ENCODE data around the gene CCDC9B.

The CCDC9B gene

DNA sequence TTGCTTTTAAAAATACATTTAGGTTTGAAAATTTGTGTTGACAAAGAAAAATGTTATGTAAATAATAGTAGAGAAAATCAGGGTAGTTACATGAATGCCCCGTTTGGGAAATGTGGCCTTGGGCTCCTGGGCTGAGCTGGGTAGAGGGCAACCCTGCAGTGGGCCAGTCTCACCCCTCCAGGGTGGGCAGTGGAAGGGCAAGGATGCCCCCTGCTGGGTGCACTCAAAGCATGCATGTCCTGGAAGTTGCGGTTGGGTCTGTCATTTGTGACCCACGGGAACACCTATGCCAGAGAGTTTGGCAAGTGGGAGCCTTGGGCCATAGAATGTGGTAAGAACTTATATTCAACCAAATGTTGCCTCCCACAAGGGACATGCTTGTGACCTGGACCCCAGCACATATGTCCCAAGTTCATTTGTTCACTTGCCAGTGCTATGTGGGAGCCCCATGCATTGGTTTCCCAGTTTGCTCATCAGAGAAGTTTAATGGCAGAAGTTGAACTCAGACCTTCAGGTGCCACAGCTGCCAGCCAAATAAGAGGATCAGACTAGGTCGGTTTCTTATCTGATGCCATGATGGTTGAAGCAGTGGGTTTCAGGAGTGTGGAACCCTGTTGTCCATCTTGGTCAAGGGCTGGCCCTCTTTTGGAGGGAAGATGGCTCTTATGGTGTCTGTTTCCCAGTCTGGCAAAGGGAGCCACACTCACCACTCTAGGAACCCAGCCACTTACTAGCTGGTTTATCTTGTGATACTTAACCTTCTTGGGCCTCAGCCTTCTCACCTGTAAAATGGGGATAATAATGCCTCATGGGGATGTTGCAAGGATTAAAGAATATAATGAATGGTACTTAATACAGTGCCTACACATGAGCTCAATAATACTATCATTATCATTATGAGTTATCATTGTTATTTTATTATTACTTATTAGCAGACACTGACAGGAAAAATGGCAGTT lies 30.5 kb downstream of the CCDC9B start:
- no peaks in the 10 kb centered on the region for H3K36me3 ChIP-seq (ENCODE audit: control insufficient read depth, low read depth, low read length)
- H3K27me3 ChIP-seq (ENCODE audit: control insufficient read depth, insufficient read depth, low read length), result peaks cover 4% of the 10 kb centered on the region
- no peak overlapping the region for H3K9ac ChIP-seq (ENCODE audit: low read length)
- H3K4me3 ChIP-seq (ENCODE audit: low read length), result no peak overlapping the region
- H3K27ac ChIP-seq (ENCODE audit: low read length), result no peak overlapping the region
- H3K4me1 ChIP-seq (ENCODE audit: control insufficient read depth, low read depth, low read length), result peaks cover 6% of the 10 kb centered on the region
- H3K9me3 ChIP-seq (ENCODE audit: control insufficient read depth, low read depth, low read length), result no peaks in the 10 kb centered on the region

DNA sequence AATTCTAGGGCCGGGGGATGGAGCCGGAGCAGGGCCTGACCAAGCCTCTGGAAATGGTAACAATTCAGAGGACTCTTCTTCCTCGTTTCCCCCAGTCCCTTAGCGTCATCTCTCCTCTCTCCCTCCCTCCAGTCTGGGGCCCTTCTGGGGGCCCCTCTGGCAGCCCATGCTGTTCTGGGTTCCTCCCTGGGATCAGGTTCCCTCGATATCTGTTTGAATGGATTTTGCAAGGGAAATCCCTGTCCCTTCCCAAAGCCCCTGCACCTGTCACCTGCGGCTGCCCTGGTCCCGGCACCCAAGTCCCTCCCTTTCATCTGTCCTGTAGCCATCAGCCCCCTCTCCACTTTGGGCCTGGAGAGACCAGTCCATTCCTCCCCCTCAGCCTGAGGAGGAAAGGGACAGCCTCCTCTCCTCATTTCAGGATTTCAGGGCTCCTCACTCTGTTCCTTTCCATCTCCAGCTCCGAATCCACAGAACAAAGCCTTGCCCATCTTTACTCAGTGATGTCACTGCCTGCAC lies 31.3 kb downstream of the CCDC9B start:
- peaks cover 4% of the 10 kb centered on the region for H3K27me3 ChIP-seq (ENCODE audit: control insufficient read depth, insufficient read depth, low read length)
- H3K4me3 ChIP-seq (ENCODE audit: low read length), result no peak overlapping the region
- no peaks in the 10 kb centered on the region for H3K36me3 ChIP-seq (ENCODE audit: control insufficient read depth, low read depth, low read length)
- H3K9ac ChIP-seq (ENCODE audit: low read length), result no peak overlapping the region
- peaks cover 6% of the 10 kb centered on the region for H3K4me1 ChIP-seq (ENCODE audit: control insufficient read depth, low read depth, low read length)
- no peak overlapping the region for H3K27ac ChIP-seq (ENCODE audit: low read length)
- no peaks in the 10 kb centered on the region for H3K9me3 ChIP-seq (ENCODE audit: control insufficient read depth, low read depth, low read length)

DNA sequence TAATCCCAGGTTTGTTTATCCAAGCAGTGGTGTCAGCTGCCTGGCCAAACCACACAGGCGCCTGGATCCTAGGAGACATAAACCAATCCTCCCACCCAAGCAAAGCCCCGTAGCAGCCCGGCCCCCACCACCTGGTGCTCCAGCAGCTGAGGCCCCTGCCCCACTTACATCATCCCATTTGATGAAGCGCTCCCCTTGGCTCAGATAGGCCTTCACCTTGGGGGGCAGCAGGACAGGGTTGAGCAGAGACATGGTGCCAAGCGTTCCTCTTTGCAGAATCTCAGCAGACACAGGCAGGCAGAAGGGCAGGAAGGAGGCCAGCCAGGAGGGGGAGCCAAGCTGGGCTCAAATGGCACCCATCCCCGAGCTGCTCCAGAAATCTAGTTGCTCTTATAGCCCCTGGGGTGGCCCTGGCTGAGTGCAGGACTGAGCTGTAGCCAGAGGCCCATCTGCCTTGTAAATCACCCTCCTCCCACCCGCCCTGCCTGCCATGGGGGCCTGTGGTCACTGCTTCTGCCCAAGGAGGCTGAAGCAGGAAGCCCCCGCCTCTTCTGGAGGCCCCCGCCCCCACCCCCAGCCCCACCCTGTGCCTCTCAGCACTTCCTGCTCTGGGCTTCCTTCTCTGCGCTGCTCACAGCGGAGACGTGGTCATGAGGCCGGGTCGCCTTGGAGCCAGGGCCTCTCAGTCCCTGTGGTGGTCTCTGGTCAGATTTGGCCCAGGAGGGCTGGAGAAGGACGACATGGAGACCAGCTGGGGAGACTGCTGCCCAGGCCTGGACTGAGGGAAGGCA lies 33.1 kb downstream of the CCDC9B start, which contains the start of gene PLCB2:
Gene PLCB2, minus strand, starts transcription at position 515 of the 791 bp plus-strand sequence. Its CDS starts 263 bp downstream, at position 252.
- H3K9ac ChIP-seq (ENCODE audit: low read length), result no peak within 1 kb of the TSS
- no peaks in the 10 kb centered on the region for H3K27me3 ChIP-seq (ENCODE audit: control insufficient read depth, insufficient read depth, low read length)
- H3K4me1 ChIP-seq (ENCODE audit: control insufficient read depth, low read depth, low read length), result peaks cover 6% of the 10 kb centered on the region
- no peaks in the 10 kb centered on the region for H3K36me3 ChIP-seq (ENCODE audit: control insufficient read depth, low read depth, low read length)
- H3K4me3 ChIP-seq (ENCODE audit: low read length), result no peak within 1 kb of the TSS
- no peaks in the 10 kb centered on the region for H3K9me3 ChIP-seq (ENCODE audit: control insufficient read depth, low read depth, low read length)
- H3K27ac ChIP-seq (ENCODE audit: low read length), result no peak within 1 kb of the TSS

DNA sequence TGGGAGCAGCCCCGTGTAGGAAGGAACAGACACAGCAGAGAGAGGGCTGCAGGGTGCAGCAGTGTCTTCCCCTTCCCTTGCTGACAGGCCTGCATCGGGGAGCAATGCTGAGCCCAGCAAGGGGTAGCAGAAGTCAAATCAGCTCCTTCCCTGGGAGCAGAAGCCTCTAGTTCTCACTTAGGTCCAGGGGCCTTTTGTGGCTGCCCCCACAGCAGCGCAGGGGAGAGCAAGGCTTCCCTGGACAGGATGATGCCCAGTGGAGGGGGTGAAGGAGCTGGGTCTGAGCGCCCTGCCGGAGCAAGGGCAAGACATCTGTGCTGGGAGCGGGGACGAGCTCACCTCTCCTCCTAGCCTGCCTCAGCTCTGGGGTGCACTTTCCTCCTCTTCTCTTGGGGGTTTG lies 33.8 kb downstream of the CCDC9B start:
- Histone ChIP-seq H3K27ac (ENCODE audit: low read length) (no peak overlapping the region), H3K27me3 (ENCODE audit: control insufficient read depth, insufficient read depth, low read length) (no peaks in the 10 kb centered on the region), H3K4me3 (ENCODE audit: low read length) (no peak overlapping the region)

DNA sequence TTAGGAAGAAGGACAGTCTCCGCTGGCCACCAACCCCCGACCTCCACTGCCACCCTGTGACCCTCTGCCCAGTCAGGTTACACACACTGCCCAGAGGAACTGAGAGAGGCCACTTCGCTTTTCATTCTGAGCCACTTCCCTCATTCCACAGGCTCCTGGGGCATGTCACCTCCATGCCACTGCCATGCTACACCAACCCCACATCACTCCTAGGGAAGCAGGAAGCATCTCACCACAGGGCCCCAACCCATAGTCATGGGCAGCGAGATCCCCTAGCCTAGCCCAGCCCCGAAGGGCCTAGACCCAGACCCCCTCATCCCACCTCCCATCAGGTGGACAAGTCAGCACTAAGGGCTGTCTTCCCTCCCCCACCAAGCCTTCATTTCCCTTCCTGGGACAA lies 34.4 kb downstream of the CCDC9B start:
- Histone ChIP-seq H3K9me3 (ENCODE audit: control insufficient read depth, low read depth, low read length) (no peaks in the 10 kb centered on the region), H3K4me1 (ENCODE audit: control insufficient read depth, low read depth, low read length) (peaks cover 13% of the 10 kb centered on the region), H3K9ac (ENCODE audit: low read length) (no peak overlapping the region), H3K27me3 (ENCODE audit: control insufficient read depth, insufficient read depth, low read length) (no peaks in the 10 kb centered on the region), H3K27ac (ENCODE audit: low read length) (no peak overlapping the region), H3K4me3 (ENCODE audit: low read length) (no peak overlapping the region), H3K36me3 (ENCODE audit: control insufficient read depth, low read depth, low read length) (no peaks in the 10 kb centered on the region)

More for the DNA sequence above, 33.8 kb downstream of the CCDC9B start:
- H3K9ac ChIP-seq (ENCODE audit: low read length), result no peak overlapping the region
- no peaks in the 10 kb centered on the region for H3K9me3 ChIP-seq (ENCODE audit: control insufficient read depth, low read depth, low read length)
- H3K36me3 ChIP-seq (ENCODE audit: control insufficient read depth, low read depth, low read length), result no peaks in the 10 kb centered on the region
- peaks cover 8% of the 10 kb centered on the region for H3K4me1 ChIP-seq (ENCODE audit: control insufficient read depth, low read depth, low read length)

DNA sequence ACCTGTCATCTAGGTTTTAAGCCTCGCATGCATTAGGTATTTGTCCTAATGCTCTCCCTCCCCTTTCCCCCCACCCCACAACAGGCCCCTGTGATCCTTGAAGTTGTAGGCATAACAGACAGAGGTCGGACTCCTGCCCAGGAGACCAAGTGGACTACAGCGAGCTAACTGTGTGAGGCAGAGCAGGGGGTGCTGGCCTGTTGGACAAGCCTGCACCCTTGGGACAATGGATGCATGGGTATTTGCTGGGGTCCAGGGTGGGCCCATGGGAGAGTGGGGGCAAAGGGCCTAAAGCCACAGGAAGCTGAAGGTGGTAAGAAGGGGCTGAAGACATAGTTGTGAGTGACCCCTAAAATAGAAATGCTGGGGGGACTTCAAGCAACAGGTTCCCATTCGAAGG lies 35.5 kb downstream of the CCDC9B start:
- no peak overlapping the region for H3K9ac ChIP-seq (ENCODE audit: low read length)
- H3K27me3 ChIP-seq (ENCODE audit: control insufficient read depth, insufficient read depth, low read length), result no peaks in the 10 kb centered on the region

DNA sequence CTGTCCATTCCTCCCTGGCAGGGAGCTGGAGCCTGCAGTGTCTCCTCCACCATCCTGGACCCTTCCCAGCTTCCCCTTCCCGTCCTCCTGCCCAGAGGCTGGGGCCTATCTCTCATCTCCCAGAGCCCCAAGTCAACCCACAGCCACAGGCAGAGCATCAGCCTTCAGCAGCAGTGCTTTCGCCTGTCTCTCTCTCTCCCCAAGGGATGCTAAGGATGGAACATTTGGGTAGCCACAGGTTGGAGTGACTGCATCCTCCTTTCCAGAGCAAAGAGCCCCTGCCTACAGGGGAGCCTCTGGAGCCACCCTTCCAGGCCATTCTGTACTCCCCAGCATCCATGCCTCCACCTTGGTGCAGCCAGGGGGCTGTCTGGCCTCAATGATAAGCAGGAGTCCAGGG lies 37.2 kb downstream of the CCDC9B start:
- Histone ChIP-seq H3K4me1 (ENCODE audit: control insufficient read depth, low read depth, low read length) (peaks cover 14% of the 10 kb centered on the region), H3K27me3 (ENCODE audit: control insufficient read depth, insufficient read depth, low read length) (no peaks in the 10 kb centered on the region), H3K36me3 (ENCODE audit: control insufficient read depth, low read depth, low read length) (no peaks in the 10 kb centered on the region), H3K9me3 (ENCODE audit: control insufficient read depth, low read depth, low read length) (peaks cover 4% of the 10 kb centered on the region), H3K9ac (ENCODE audit: low read length) (no peak overlapping the region), H3K27ac (ENCODE audit: low read length) (no peak overlapping the region), H3K4me3 (ENCODE audit: low read length) (no peak overlapping the region)

More for the DNA sequence above, 35.5 kb downstream of the CCDC9B start:
- H3K9me3 ChIP-seq (ENCODE audit: control insufficient read depth, low read depth, low read length), result peaks cover 2% of the 10 kb centered on the region
- no peak overlapping the region for H3K27ac ChIP-seq (ENCODE audit: low read length)
- H3K4me3 ChIP-seq (ENCODE audit: low read length), result no peak overlapping the region
- H3K36me3 ChIP-seq (ENCODE audit: control insufficient read depth, low read depth, low read length), result no peaks in the 10 kb centered on the region
- peaks cover 14% of the 10 kb centered on the region for H3K4me1 ChIP-seq (ENCODE audit: control insufficient read depth, low read depth, low read length)

DNA sequence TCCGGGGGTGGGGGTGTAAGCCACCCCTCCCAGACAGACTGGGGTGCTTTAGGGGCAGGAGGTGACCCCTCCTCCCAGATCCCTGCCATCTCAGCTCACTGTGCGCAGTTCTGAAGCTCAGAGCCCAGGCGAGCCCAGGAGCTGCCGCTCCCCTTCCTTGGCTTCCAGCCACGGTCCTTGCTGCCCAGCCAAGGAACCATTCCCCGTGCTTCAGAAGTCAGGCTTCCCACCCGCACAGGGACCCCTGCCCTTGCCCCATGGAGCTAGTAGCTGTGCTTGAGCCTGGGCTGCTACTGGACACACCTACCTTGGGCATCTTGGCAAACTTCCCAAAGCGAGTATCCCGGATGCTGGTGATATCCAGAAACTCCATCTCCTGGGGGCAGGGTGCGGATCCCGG lies 37.8 kb downstream of the CCDC9B start:
- peaks cover 4% of the 10 kb centered on the region for H3K9me3 ChIP-seq (ENCODE audit: control insufficient read depth, low read depth, low read length)
- no peaks in the 10 kb centered on the region for H3K27me3 ChIP-seq (ENCODE audit: control insufficient read depth, insufficient read depth, low read length)
- H3K4me3 ChIP-seq (ENCODE audit: low read length), result no peak overlapping the region
- no peak overlapping the region for H3K27ac ChIP-seq (ENCODE audit: low read length)
- no peaks in the 10 kb centered on the region for H3K36me3 ChIP-seq (ENCODE audit: control insufficient read depth, low read depth, low read length)
- H3K4me1 ChIP-seq (ENCODE audit: control insufficient read depth, low read depth, low read length), result peaks cover 14% of the 10 kb centered on the region
- H3K9ac ChIP-seq (ENCODE audit: low read length), result no peak overlapping the region

DNA sequence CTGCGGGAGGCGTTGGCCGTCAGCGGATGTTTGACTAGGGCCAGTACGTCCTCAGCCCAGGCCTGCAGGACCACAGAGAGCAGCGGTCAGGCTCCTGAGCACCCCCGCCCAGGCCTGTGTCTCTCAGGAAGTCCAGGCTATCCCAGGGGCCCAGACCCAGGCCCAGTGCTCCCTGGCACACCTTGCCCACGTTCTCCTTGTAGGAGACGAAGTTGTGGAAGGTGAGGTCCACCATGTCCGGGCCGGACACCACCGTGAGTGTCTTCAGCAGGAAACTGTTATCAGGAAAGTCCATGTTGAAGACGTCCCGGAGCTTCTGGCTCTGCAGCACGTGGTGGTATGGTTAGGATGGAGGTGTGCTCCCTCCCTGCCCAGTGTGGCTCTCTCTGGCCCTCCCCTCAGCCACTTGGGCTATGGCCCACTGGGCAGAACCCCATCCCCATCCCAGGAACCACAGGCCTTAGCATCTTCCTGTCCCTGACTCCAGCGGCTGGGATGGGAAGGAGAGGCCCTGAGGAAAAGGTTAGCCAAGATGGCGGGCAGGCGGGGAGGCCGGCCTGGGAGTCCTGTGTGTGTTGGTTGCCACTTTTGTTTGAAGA lies 38.4 kb downstream of the CCDC9B start:
- Histone ChIP-seq H3K4me3 (ENCODE audit: low read length) (no peak overlapping the region), H3K4me1 (ENCODE audit: control insufficient read depth, low read depth, low read length) (peaks cover 13% of the 10 kb centered on the region), H3K27me3 (ENCODE audit: control insufficient read depth, insufficient read depth, low read length) (no peaks in the 10 kb centered on the region), H3K9ac (ENCODE audit: low read length) (no peak overlapping the region), H3K36me3 (ENCODE audit: control insufficient read depth, low read depth, low read length) (no peaks in the 10 kb centered on the region), H3K9me3 (ENCODE audit: control insufficient read depth, low read depth, low read length) (peaks cover 4% of the 10 kb centered on the region), H3K27ac (ENCODE audit: low read length) (no peak overlapping the region)

DNA sequence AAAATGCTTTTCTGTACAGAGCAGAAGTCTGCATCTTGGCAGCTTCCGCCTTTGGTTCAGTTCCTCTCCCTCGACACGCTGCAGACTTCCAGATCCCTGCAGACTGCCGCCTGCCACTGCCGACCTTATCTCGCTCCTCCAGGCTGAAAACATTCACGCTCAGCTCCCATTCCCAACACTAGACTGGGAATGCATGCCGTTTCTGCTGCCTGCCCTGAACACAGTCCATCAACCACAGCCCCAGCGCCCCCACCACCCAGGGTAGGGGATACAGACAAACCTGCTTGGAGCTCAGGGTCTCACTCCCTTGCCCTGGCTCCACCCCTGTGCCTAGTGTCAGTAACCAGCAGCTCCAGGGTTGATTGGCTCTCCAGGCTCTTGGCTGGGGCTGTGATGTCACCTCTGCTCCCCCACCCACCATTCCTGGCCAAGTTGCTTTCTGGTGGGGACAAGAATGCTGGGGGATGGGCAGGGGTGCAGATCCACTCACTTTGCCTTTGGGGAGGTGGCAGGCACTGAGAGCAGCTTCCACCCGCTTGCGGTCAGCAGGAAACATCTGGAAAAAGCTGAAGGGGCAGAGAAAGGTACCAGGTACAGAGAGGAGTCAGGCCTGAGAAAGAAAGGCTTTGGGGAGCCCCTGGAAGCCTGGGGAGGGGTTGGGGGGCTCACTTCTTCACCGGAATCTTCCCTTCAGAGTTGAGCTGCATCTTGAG lies 39.1 kb downstream of the CCDC9B start:
- Histone ChIP-seq H3K9ac (ENCODE audit: low read length) (no peak overlapping the region), H3K27ac (ENCODE audit: low read length) (no peak overlapping the region), H3K36me3 (ENCODE audit: control insufficient read depth, low read depth, low read length) (no peaks in the 10 kb centered on the region)

More for the DNA sequence above, 39.1 kb downstream of the CCDC9B start:
- peaks cover 4% of the 10 kb centered on the region for H3K9me3 ChIP-seq (ENCODE audit: control insufficient read depth, low read depth, low read length)
- H3K4me1 ChIP-seq (ENCODE audit: control insufficient read depth, low read depth, low read length), result peaks cover 8% of the 10 kb centered on the region
- H3K4me3 ChIP-seq (ENCODE audit: low read length), result peak overlapping the region; percentile 17
- no peaks in the 10 kb centered on the region for H3K27me3 ChIP-seq (ENCODE audit: control insufficient read depth, insufficient read depth, low read length)
